SK-N-SH (cell line): Measurements from ENCODE around the gene RPP30.

Experiments used
- EZH2phosphoT487 ChIP-seq: fragments of 200-600 bp; sonication (generic); IDR thresholded peaks from 2 replicates; pipeline ENCODE4 v1.6.1; 2017; ENCODE audit warnings: low read depth, mixed run types, mild to moderate bottlenecking, antibody characterized with exemption, moderate library complexity, borderline replicate concordance
- JUND ChIP-seq: IDR thresholded peaks from 2 replicates; pipeline ENCODE4 v1.4.0; 2012
- MEF2A ChIP-seq: IDR thresholded peaks from 2 replicates; pipeline ENCODE4 v1.4.0; 2012; ENCODE audit warnings: low read depth, borderline replicate concordance
- NRF1 ChIP-seq: IDR thresholded peaks from 2 replicates; pipeline ENCODE4 v1.6.1; 2012; ENCODE audit warnings: low read depth, mild to moderate bottlenecking, low read length
- POLR2AphosphoS5 ChIP-seq: IDR thresholded peaks from 2 replicates; pipeline ENCODE4 v1.6.1; 2012; ENCODE audit warnings: low read depth, low read length
- RFX5 ChIP-seq: IDR thresholded peaks from 2 replicates; pipeline ENCODE4 v1.6.1; 2012; ENCODE audit warnings: mild to moderate bottlenecking, improper control_type of control experiment, low read length
- SMC3 ChIP-seq: IDR thresholded peaks from 2 replicates; pipeline ENCODE4 v1.6.1; 2012; ENCODE audit warnings: low read depth, low read length, improper control_type of control experiment
- TEAD4 ChIP-seq: IDR thresholded peaks from 2 replicates; pipeline ENCODE4 v1.4.0; 2012; ENCODE audit warnings: mild to moderate bottlenecking, borderline replicate concordance; ENCODE audit not compliant: insufficient read depth
- USF1 ChIP-seq: IDR thresholded peaks from 2 replicates; pipeline ENCODE4 v1.4.0; 2012; ENCODE audit warnings: low read depth, borderline replicate concordance
- USF2 ChIP-seq: fragments of 150-350 bp; IDR thresholded peaks from 2 replicates; pipeline ENCODE4 v1.6.1; 2017; ENCODE audit warnings: antibody characterized with exemption, low read length, low read depth, borderline replicate concordance
- TF ChIP-seq, protein P1 (sequence below): fragments of 200-600 bp; sonication (generic); IDR thresholded peaks from 2 replicates; pipeline ENCODE4 v1.6.1; 2017; ENCODE audit warnings: antibody characterized with exemption, mild to moderate bottlenecking, moderate library complexity

DNA sequence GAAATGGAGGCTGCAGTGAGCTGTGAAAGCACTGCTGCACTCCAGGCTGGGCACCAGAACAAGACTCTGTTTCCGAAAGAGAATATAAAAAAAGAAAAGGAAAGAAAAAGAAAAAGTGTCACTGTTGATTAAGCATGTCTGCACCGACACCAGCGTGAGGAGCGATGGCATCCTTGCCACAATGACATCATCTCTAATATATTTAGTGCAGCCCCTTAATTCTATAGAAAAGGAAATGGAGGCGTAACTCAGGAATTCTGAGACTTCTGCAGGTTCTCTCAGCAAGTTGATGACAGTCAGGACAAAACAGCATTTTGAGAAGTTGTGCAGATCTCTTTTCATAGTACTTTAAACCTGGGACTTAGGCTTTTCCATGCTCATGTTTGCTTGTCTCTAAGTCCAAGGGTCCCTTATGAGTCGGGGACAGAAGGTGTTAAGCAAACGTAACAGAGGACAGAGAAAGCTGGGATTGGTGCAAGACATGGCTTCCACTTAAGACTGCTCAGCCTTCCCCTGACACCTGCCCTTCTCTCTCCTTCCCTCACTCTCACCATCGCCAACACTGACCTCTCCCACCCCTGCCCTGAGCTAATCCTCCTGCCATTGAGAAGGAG, 66.0 kb downstream of the RPP30 start:
- TF ChIP-seq TEAD4 = 0 out of 2 replicates have a peak, but pooled peaks have one; percentile 55
- TF ChIP-seq, protein P1, sequence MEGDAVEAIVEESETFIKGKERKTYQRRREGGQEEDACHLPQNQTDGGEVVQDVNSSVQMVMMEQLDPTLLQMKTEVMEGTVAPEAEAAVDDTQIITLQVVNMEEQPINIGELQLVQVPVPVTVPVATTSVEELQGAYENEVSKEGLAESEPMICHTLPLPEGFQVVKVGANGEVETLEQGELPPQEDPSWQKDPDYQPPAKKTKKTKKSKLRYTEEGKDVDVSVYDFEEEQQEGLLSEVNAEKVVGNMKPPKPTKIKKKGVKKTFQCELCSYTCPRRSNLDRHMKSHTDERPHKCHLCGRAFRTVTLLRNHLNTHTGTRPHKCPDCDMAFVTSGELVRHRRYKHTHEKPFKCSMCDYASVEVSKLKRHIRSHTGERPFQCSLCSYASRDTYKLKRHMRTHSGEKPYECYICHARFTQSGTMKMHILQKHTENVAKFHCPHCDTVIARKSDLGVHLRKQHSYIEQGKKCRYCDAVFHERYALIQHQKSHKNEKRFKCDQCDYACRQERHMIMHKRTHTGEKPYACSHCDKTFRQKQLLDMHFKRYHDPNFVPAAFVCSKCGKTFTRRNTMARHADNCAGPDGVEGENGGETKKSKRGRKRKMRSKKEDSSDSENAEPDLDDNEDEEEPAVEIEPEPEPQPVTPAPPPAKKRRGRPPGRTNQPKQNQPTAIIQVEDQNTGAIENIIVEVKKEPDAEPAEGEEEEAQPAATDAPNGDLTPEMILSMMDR = no peak
- TF ChIP-seq RFX5 = no peak
- TF ChIP-seq MEF2A = no peak
- TF ChIP-seq POLR2AphosphoS5 = no peak
- TF ChIP-seq SMC3 = no peak
- TF ChIP-seq JUND = peak; percentile 74
- TF ChIP-seq NRF1 = no peak
- no peak for TF ChIP-seq USF1
- no peak for TF ChIP-seq USF2
- TF ChIP-seq EZH2phosphoT487 = no peak
